HG03558 (cell line): ENCODE results near the gene FAM83B.
"Not testable (repeated sequence)": the region's sequence is repeated elsewhere in the genome, so short reads cannot be mapped to it uniquely, and the experiment has no call there.

Experiments used
- ATAC-seq: cut with Tn5 transposase; IDR thresholded peaks from one replicate; pipeline ENCODE4 v1.9.1; 2021; ENCODE audit warnings: moderate number of reproducible peaks; ENCODE audit not compliant: unreplicated experiment; ENCODE audit errors: extremely low read depth

The FAM83B gene, protein sequence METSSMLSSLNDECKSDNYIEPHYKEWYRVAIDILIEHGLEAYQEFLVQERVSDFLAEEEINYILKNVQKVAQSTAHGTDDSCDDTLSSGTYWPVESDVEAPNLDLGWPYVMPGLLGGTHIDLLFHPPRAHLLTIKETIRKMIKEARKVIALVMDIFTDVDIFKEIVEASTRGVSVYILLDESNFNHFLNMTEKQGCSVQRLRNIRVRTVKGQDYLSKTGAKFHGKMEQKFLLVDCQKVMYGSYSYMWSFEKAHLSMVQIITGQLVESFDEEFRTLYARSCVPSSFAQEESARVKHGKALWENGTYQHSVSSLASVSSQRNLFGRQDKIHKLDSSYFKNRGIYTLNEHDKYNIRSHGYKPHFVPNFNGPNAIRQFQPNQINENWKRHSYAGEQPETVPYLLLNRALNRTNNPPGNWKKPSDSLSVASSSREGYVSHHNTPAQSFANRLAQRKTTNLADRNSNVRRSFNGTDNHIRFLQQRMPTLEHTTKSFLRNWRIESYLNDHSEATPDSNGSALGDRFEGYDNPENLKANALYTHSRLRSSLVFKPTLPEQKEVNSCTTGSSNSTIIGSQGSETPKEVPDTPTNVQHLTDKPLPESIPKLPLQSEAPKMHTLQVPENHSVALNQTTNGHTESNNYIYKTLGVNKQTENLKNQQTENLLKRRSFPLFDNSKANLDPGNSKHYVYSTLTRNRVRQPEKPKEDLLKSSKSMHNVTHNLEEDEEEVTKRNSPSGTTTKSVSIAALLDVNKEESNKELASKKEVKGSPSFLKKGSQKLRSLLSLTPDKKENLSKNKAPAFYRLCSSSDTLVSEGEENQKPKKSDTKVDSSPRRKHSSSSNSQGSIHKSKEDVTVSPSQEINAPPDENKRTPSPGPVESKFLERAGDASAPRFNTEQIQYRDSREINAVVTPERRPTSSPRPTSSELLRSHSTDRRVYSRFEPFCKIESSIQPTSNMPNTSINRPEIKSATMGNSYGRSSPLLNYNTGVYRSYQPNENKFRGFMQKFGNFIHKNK

DNA sequence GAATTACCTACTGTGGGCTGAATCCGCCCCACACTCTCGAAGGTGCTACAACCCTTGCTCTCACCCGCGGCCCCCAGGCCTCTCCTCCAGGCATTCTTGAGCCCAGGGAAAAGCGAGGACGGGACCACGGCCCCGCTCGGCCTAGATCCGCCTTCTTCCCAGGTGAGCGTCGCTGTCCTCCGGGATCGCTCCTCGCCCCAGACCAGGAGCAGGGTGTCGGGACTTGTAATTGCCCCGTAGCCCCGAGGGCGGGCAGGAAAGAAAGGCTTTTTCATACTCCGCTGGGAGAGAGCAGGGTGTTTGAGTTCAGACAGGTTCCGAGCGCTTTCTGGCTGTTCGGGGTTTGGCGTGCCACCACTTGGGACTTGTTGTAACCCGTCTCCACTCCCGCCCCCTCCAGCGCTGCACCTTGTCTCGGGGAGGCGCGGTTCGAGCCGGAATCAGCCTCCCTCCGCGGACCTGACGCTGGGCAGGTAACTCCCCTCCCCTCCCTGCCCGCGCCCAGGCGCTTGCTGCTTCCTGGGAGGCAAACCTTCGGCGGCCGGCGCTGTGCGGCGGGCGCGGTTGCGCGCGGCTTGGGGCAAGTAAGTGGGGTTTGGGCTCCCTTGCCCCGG lies at the start of gene FAM83B:
Gene FAM83B (plus strand): TSS at position 529 of the 614 bp plus-strand sequence. CDS start 23,476 bp downstream, outside the sequence.
- ATAC-seq, result no peak

DNA sequence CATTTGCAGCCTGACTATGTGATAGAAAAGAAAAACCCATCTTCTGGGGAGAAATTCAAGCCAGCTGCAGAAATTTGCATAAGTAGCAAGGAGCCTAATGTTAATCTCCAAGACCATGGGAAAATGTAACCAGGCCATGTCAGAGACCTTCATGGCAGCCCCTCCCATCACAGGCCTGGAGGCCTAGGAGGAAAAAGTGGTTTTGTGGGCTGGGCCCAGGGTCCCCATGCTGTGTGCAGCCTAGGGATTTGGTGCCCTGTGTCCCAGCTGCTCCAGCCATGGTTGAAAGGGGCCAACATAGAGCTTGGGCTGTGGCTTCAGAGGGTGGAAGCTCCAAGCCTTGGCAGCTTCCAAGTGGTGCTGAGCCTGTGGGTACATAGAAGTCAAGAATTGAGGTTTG lies 49.7 kb upstream of the FAM83B start:
- ATAC-seq, result not testable (repeated sequence)

DNA sequence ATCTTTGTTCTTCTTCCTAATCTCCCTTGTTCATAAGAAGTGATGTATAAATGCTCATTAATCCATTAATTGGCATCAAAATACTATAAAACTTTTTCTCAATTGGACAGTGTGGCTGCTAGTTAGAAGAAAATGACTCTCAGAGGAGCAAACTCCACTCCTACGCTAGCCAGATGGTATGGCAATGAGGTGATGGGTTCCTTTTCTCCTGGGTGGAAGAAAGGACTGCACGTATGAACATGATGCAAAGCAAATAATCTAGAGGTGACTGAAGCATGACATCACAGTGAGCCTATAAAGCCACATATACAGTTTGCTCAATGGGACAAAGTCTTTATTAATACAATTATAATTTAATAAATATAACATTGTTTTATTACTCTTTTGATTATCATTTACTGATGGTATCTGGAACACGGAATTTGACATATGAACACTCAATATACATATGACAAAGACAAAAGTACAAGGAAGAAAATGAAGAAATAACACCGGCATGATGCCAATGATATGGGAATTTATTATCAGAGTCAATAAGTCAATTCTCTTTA lies 46.4 kb upstream of the FAM83B start:
- ATAC-seq, result no peak

DNA sequence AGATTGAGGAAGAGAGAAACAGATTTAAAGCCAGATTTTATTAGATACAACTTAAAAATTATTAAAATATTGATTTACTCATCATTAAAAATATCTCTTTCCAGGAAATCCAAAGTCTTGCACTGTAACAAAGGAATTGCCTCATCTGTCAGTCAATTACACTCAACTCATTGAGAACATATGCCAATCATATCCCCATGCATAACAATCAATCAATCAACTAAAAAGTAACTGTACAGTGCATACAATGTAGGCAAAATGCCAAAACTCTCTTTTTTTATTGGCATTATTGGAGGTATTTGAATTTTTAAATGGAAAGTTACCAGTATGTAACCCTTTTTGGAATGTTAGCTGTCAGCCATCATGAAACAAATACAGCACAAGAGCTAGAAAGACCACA lies 45.3 kb upstream of the FAM83B start:
- no peak for ATAC-seq

DNA sequence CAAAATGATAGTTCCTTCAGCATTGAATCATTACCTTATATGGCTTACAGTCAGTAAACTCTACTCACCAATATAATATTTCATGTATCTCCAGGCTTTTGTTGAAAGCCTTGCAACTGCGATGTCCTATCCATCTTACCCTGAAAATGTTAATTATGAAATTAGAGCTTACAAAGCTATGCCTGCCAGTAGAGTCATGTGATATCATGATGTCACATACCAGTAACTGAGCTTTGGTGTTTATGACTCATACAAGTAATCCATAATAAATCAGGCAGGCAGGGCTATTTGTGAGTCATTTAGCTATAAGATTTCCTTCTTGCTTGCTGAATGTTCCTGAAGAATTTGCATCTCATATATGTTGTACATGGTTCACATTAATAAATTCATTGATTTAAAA lies 44.9 kb upstream of the FAM83B start:
- no peak for ATAC-seq

DNA sequence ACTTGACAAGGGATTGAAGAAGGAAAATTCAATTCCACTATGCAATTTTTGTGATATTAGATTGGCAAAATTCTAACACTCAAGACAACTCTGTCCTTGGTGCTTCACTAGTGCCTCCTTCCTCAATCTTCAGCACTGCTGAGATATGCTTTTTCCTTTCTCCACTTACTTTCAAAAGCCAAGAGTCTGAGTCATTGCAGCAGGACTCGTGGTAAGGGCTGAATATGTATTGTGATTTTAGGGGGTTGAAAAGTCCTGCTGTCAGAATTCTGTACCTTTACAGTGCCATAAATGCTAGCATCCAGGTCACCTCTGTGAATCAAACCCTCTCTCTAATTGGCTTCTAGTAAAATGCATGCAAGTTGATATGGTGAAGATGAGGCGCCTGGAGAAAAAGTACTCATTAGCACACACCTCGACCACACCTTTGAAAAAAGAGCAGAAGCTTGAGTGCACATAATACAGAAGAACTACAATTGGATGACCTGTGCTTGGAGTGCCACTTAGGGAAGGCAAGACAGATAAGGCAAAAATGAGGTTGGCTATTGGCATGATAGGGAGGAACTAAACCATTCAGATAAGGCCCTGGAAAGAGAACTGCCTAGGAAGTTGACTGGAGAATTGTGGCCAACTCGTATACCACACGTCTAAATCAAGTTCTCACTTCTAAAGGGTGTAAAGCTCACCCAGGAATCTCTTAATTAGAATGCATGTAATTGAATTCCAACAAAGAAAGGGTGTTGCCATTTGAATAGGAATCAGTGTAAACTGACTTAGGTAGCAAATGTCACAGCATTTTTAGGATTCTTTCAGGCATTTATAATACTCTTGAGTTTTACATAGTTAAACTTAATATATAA lies 43.6 kb upstream of the FAM83B start:
- no peak for ATAC-seq

DNA sequence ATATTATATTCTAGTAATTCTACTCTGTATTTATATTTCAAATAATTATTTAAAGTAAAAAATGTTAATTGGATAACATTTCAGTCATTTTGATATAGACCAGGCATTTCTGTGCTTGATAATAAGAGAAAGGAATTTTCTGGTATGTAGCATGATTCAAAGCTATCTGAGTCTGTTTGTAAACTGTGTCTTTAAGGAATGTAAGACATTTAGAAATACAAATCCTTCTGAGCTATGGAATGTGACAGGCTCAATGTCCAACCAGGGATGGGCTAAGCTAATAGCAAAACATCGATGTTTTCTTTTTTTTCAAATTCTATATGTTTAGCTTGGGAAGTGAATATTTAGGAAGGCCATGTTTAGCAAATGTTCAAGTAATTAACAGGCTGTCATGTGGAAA lies 41.5 kb upstream of the FAM83B start:
- ATAC-seq, result no peak

DNA sequence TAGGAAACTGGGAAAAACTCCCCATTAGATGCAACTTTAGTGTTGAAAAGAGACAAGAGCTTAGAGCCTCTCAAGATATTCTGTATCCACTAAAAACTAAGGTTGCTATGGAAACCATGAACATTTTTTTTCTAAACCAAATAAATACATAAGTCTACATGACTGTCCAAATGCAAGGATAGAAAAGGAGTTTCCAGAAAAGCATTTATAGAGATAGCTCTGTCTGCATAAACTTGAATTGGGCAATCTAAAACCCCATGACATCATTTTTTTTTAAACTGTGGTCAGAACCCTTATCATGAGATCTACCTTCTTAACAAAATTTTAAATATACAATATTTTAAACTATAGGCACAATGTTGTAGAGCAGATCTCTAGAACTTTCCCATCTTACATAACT lies 36.4 kb upstream of the FAM83B start:
- no peak for ATAC-seq

DNA sequence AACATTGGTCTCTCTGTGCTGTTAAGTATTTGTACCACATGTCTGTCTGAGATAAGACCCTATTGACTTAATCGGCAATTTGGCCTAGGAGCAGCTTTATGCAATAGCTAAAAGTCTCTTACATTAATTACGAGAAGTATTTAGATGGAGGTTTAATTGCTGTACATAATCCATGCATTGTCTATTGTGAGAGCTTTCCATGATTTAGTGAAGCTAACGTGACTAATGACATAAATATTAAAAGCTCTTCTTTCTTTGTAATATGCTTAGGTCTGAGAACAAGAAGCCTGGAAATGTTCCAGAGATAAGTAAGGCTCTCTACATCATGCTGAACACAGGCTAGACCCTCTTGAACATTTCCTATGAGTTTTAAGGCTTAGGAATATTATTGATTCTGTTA lies 32.7 kb upstream of the FAM83B start:
- ATAC-seq, result no peak

DNA sequence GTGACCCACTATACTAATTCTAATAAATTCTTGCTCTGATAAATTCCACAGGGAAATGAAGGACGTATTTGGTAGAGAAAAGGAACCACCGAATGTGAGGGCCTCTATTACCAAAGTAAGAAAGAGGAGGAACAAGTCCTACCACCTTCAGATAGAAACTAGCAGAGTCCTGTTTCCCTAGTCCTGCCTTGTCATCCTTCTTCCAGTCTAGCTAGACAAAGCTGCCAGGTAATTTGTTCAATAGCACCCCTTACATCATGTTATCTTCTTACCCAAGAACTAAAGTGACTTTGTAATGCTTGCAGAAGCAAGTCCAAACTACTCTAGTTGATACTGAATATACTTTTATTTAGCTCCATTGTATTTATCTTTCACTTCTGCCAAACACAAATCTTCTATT lies 29.3 kb upstream of the FAM83B start:
- ATAC-seq, result no peak

DNA sequence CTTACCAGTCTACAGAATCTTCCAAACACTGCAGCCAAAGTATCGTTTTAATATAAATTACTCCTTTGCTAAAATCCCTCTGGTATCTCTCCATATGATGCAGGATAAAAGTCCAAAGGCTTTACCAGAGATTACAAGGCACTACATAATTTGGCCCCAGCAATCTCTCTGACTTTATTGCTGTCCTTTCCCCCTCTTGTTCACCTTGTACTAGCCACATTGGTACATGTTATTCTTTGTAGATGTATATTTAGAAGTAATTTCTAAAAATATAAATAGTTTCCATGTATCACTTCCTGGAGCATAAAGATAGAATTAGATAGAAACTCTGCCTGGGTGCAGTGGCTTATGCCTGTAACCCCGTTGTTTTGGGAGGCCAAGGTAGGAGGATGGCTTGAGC lies 28.7 kb upstream of the FAM83B start:
- ATAC-seq, result no peak

DNA sequence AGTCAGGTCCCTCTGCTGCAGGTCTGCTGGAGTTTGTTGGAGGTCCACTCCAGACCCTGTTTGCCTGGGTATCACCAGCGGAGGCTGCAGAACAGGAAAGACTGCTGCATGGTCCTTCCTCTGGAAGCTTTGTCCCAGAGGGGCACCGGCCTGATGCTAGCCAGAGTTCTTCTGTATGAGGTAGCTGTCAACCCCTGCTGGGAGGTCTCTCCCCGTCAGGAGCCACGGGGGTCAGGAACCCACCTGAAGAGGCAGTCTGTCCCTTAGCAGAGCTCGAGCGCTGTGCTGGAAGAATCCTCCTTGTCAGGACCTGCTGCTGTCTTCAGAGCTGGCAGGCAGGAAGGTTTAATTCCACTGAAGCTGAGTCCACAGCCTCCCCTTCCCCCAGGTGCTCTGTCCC lies 22.3 kb upstream of the FAM83B start:
- not testable (repeated sequence) for ATAC-seq

DNA sequence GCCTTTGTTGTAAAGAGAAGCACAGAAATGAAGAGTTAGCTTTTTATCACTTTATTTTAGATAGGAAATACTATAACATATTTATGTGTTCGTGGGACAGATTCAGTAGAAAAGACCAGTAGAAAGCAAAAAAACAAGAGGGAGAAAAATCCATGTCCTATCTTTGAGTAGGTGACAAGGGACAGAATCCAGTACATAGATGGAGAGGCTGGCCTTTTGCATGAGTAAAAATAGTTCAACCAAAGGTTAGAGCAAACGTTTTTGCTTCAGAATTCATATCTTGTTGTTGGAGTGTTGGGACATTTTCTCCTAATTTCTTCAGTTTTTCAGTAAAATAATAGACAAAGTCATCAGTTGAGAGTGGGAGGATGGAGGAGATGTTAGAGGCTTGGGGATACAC lies 19.6 kb upstream of the FAM83B start:
- no peak for ATAC-seq

DNA sequence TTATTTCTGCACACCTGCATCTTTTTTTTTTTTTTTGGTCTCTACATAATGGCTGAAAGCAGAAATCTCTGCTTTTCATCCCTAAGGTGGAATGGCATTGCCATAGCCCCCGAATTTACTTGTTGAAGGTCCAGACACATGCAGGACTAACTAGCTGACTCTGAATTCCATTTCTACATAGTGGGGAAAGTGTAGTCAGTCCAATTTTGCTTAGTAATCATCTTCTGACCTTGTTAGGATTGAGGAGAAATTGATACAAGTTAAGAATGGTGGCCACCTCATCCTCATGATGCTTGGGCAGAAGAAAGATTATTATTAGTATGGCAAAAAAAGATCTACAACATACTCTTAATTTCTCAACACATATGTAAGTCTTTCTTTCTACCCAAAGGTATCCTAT lies 16.4 kb upstream of the FAM83B start:
- no peak for ATAC-seq

DNA sequence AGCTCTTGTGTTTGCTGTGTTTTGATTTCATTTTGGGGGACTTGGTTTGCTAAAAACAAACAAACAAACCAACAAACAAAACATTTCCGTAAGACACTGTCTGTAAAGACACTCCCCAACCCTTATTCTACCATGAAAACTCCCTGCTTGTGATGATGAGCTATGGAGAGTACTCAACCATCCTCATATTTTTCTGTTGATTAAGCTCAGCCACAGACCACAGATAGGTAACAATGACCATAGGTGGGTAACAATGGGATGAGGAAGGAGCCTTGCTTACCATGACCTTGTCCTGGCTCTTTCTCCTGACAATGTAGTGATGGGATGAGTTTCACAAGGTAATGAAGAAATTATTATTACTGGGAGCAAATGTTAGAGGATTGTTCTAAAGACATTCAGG lies 11.4 kb upstream of the FAM83B start:
- no peak for ATAC-seq

DNA sequence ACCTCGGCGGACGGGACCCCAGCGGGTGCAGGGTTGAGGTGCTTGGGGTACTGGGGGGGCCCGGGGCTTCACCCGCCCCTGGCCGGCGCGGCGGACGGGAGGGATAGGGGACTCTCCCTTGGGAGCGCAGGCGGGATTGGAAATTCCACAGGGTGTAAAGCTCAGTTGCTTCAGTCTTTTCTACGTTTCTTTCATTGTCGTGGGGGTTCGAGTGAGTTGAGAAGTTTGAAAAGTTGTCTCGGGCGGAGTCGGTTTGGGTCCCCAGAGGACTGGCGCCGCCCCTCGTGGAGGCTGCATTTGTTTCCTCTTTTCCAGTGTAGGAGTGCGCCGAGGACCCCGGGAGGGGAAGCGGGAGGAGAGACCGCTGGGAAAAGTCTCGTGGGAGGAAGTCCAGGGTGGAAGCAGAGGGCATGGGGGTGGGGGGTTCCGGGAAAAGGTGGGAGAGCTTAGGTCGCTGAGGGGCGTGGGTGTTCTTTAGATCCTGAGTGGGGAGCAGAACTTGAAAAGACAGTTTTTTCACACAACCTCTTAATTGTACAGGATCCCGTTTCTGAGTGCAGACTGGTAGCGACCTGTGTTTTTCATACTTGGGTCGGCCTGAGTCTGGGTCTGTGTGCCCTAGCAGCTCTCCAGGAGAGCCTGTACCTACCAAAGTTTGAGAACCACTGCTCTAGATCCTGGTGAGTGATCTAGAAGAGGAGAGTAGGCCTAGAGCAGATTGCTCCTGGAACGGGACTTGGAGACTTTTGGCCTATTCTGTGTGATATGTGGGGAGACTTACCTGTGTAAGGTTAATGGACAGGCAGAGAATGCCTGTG lies 495 bp downstream of the FAM83B start:
- ATAC-seq, result no peak

DNA sequence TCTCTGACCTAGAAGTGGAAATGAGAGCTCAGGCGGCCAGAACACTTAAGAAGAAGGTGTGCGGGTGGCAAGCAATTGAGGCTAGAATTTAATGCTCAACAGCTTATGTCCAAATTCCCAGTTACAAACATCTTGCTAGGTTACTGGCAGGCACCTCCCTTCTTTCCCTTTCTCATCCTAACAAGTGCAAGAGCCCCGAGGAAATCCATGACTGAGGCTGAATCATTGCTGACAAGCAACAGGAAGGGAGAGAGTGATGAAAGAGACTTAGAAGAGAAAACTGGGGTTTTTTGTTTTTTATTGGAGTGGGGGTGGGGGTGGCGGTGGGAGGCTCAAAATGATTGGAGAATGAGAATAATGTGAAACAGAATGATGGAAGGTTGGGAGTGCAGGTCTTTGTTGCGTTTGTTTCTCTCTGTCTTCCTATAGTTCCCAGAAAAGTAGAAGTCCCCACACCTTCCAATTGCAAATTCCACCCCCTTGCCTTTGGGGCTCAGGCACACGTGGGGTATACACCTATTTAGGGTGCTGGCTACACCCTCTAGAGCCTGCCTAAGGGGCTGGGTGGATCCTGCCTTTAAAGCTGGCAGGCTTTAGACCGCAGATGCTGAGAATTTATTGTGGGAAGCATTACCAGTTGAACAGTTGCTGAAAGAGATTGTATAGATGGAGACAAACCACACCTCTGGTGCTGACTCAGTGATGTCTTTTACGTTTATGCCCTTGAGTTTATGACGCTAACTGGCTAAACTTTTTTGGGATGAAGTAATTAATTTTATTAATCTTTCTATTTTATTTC lies 1.4 kb downstream of the FAM83B start:
- no peak for ATAC-seq

DNA sequence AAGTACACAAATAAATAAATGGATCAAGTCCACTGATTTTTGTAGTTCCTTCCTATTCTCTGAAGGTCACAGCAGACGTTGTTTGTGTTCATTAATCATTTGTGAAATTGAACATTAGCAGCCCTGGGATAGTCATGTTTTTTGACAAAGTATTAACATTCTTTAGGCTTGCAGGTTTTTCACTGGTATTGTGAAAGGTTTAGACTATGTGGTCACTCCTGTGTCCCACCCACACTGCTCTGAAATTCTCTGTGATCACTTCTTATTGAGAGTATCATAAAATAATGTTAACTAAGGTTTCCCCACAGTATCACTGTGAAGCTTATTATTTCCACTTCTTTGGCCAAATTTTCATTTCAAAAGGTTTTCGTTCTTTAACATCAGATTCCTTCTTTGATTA lies 3.5 kb downstream of the FAM83B start:
- no peak for ATAC-seq
